Suprapubic skin (tissue), 4 donors: Measurements from ENCODE around the gene NPAS2. TPM values are rescaled to one million over a fixed set of nuclear protein-coding genes. Genes with fewer than 3 reads are reported as not detected.

ENCODE experiments used
- DNase-seq, 2 donors: peaks; one replicate each; pipeline ENCODE4 v3.0.0-alpha.2; 2019; ENCODE audit warnings: low spot score in 2 of 2
- H3K27ac ChIP-seq: fragments of 200-600 bp; sonication (generic); one replicate; pipeline ENCODE4 v1.5.1; 2019
- H3K27me3 ChIP-seq: fragments of 200-600 bp; sonication (generic); one replicate; pipeline ENCODE4 v1.5.1; 2019
- H3K36me3 ChIP-seq: fragments of 200-600 bp; sonication (generic); one replicate; pipeline ENCODE4 v1.5.1; 2019
- H3K4me1 ChIP-seq: fragments of 200-600 bp; sonication (generic); one replicate; pipeline ENCODE4 v1.5.1; 2019
- H3K4me3 ChIP-seq: fragments of 200-600 bp; sonication (generic); one replicate; pipeline ENCODE4 v1.5.1; 2019; ENCODE audit warnings: mild to moderate bottlenecking
- H3K9me3 ChIP-seq: fragments of 200-600 bp; sonication (generic); one replicate; pipeline ENCODE4 v1.5.1; 2019
- EP300 ChIP-seq: sonication (generic); formaldehyde crosslinking; IDR thresholded peaks from one replicate; pipeline ENCODE4 v1.6.1; 2017; ENCODE audit warnings: antibody characterized with exemption
- POLR2A ChIP-seq, 2 donors: fragments of 450-650 bp; IDR thresholded peaks; one replicate each; pipeline ENCODE4 v1.6.1; 2017; ENCODE audit warnings: antibody characterized with exemption in 2 of 2, mild to moderate bottlenecking in 2 of 2, moderate library complexity in 2 of 2
- POLR2AphosphoS5 ChIP-seq, 3 donors: sonication (generic); formaldehyde crosslinking; IDR thresholded peaks; one replicate each; pipeline ENCODE4 v1.6.1; 2017; ENCODE audit warnings: antibody characterized with exemption in 3 of 3
- WGBS: methylation state at CpG from one replicate; pipeline ENCODE4 v1.1.5; 2018; 5-methylcytosine and 5-hydroxymethylcytosine counted together
- total RNA-seq, 4 donors: library from RNA; depleted of rRNA; stranded (reverse); fragments of >200 nt; gene quantifications; one replicate each; pipeline ENCODE4 v1.1.0, GENCODE V29; 2016
- TF ChIP-seq, protein P1 (sequence below), 2 donors: fragments of 200-600 bp in 1 of 2; fragments of 450-650 bp in 1 of 2; sonication (generic) in 1 of 2; IDR thresholded peaks; one replicate each; pipeline ENCODE4 v1.5.1; 2016 to 2019; ENCODE audit warnings: antibody characterized with exemption in 2 of 2, mild to moderate bottlenecking in 1 of 2, moderate library complexity in 1 of 2

The NPAS2 gene
- total RNA-seq, 4 donors from 2014 or later = 46.5 to 90.1 (median 62.9) TPM

DNA sequence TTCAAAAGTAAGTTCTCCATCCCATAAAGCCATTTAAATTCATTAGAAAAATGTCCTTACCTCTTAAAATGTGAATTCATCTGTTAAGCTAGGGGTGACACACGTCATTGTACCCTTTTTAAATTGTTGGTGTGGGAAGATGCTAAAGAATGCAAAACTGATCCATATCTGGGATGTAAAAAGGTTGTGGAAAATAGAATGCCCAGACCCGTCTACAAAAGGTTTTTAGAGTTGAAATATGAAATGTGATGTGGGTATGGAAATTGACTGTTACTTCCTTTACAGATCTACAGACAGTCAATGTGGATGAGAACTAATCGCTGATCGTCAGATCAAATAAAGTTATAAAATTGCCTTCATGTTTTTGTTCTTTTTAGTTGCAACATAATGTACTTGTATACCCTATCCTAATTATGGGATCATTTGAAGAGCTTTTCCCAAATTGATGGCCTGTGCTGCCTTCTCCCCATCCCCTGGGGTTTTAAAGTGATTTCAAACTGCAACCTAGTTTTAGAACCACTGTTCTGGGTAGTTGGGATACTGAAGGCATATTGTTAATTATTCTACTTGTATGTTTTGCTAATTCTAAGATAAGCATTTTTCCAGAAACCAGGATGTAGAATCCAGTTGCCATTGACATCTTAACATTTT lies 186.3 kb downstream of the NPAS2 start:
- no peak for DNase-seq
- H3K27me3 ChIP-seq = no peaks in the 10 kb centered on the region
- H3K4me3 ChIP-seq = no peak overlapping the region
- no peak for TF ChIP-seq POLR2AphosphoS5 (IDR thresholded peaks at IDR 0.05)
- no peak for TF ChIP-seq POLR2A (IDR thresholded peaks at IDR 0.05)
- no peak for TF ChIP-seq EP300
- no peaks in the 10 kb centered on the region for H3K9me3 ChIP-seq
- H3K27ac ChIP-seq = no peak overlapping the region
- H3K4me1 ChIP-seq = peaks cover 30% of the 10 kb centered on the region
- peaks cover 64% of the 10 kb centered on the region for H3K36me3 ChIP-seq
- 74% methylated on average over 4 of the region's 4 CpGs for WGBS

DNA sequence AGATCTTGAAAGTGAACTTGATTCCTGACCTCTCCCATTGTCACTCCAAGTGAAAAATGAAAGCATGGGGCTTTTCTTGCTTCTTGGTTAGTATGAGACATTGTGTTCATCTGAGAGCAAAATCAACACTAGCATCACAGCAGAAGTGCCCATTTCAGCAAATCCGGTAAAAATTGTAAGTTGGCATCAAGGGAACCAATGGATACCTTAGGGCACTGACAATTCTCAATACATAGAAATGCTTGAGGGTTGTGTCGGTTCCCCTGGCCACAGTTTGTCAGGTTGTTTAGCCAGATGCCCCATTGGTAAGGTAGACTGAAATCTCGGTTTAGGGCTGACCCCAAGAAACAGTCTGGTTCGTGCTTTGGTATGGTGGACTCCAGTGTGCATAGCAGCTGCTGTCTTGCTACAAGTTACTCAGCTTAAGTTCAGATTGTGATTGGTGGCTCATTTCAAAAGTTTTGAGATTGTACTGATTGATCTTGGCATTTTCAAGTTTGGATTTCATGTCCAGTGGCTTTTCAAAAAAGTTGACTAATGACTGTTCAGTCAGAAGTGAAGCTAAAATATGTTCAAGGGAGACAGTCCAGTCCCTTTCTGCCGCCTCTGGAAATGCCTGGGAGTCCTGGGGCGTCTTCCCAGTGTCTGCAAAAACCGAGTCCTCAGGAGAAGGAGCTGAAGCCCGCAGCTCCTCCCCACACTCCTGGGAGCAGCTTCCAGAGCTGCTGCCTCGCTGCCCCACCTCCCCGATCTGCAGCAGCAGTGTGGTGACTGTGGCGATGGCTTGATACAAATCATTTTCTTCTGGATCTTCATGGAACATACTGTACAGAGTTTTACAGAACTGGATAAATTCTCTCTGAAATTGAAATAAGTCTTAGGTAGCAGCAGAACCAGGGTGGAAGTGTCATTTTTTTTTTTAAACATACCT lies 187.7 kb downstream of the NPAS2 start:
- peaks cover 25% of the 10 kb centered on the region for H3K4me1 ChIP-seq
- H3K9me3 ChIP-seq = no peaks in the 10 kb centered on the region
- peaks cover 70% of the 10 kb centered on the region for H3K36me3 ChIP-seq
- H3K27me3 ChIP-seq = no peaks in the 10 kb centered on the region
- 64% methylated on average over 11 of the region's 11 CpGs for WGBS
- no peak overlapping the region for H3K4me3 ChIP-seq
- DNase-seq = no peak
- TF ChIP-seq POLR2AphosphoS5 (IDR thresholded peaks at IDR 0.05) (no peak), POLR2A (IDR thresholded peaks at IDR 0.05) (no peak), EP300 (no peak)
- TF ChIP-seq, protein P1, sequence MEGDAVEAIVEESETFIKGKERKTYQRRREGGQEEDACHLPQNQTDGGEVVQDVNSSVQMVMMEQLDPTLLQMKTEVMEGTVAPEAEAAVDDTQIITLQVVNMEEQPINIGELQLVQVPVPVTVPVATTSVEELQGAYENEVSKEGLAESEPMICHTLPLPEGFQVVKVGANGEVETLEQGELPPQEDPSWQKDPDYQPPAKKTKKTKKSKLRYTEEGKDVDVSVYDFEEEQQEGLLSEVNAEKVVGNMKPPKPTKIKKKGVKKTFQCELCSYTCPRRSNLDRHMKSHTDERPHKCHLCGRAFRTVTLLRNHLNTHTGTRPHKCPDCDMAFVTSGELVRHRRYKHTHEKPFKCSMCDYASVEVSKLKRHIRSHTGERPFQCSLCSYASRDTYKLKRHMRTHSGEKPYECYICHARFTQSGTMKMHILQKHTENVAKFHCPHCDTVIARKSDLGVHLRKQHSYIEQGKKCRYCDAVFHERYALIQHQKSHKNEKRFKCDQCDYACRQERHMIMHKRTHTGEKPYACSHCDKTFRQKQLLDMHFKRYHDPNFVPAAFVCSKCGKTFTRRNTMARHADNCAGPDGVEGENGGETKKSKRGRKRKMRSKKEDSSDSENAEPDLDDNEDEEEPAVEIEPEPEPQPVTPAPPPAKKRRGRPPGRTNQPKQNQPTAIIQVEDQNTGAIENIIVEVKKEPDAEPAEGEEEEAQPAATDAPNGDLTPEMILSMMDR (IDR thresholded peaks at IDR 0.05) = no peak
- no peak overlapping the region for H3K27ac ChIP-seq

DNA sequence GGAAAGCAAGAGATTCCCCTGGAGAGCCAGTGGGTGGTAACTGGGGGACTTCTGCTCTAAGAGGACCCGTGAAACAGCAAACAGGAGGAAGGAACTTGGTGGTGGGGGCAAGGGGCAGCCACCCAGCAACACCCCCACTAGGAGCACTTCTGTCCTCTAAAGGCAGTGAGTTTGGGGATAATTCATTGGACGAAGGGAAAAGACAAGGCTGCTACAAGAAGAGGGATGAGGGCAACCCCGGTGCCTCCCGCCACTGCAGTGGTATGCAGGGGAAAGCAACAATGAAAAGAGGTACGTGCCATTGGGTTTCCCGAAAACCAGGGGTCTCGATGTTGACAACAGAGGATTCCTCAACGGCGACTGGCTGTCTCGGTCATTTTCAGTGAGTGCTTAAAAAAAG lies 191.2 kb downstream of the NPAS2 start:
- Histone ChIP-seq H3K27ac (no peak overlapping the region), H3K27me3 (no peaks in the 10 kb centered on the region), H3K36me3 (peaks cover 53% of the 10 kb centered on the region), H3K9me3 (no peaks in the 10 kb centered on the region), H3K4me3 (no peak overlapping the region), H3K4me1 (peaks cover 3% of the 10 kb centered on the region)
- DNase-seq = no peak
- 88% methylated on average over 10 of the region's 10 CpGs for WGBS
- TF ChIP-seq, protein P1 (IDR thresholded peaks at IDR 0.05) = no peak
- TF ChIP-seq EP300 (no peak), POLR2A (IDR thresholded peaks at IDR 0.05) (no peak), POLR2AphosphoS5 (IDR thresholded peaks at IDR 0.05) (no peak)

DNA sequence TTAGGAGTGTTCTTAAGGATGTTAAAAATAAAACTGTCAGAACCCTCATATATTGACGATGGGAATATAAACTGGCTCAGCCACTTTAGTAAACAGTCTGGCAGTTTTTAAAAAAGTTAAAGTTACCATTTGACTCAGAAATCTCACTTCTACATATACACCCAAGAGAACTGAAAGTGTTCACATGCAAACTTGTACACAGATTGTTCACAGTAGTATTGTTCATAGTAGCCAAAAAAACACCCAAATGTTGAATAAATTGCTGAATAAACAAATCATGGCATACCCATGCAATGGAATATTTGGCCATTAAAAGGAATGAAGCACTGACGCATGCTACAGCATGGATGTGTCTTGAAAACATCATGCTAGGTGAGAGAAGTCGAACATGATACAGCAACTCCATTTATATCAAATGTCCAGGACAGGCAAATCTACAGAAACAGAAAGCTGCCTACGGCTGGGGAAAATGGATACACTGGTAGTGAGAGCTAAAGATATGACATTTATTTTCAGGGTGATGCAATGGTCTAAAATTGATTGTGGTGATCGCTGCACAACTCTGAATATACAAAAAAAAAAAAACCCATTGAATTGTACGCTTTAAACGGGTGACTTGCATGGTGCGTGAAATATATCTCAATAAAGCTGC lies 192.2 kb downstream of the NPAS2 start:
- no peak for DNase-seq
- TF ChIP-seq, protein P1 (IDR thresholded peaks at IDR 0.05) = no peak
- TF ChIP-seq POLR2A (IDR thresholded peaks at IDR 0.05) (no peak), EP300 (no peak), POLR2AphosphoS5 (IDR thresholded peaks at IDR 0.05) (no peak)
- Histone ChIP-seq H3K27ac (no peak overlapping the region), H3K4me3 (no peak overlapping the region), H3K36me3 (peaks cover 43% of the 10 kb centered on the region), H3K9me3 (no peaks in the 10 kb centered on the region), H3K27me3 (no peaks in the 10 kb centered on the region), H3K4me1 (peaks cover 3% of the 10 kb centered on the region)
- WGBS = 63% methylated on average over 8 of the region's 8 CpGs

DNA sequence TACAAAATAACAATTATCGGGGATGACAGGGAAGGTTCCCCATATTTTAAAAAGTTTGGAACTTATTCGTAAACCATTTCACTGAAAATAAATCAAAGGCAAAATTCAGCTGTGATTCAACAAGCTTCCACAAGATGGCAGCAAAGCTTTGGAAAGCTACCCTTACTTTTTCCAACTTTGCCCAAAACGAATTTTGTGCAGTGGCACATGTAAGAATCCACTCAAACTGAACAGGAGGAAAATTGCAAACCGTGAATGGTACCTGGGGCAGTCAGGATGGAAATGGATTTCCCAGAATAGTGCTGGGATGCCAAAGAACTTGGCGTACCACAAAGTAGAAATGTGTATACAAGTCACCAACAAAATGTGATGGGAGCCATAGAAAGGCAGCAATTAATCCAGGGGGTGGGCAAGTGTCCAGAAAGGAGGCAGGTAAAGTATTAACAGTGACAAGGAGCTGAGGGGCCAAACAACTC lies 192.8 kb downstream of the NPAS2 start:
- DNase-seq = no peak
- peak in 1 of 3 donors; percentile 22 for TF ChIP-seq POLR2AphosphoS5 (IDR thresholded peaks at IDR 0.05)
- TF ChIP-seq, protein P1 (IDR thresholded peaks at IDR 0.05) = peak; percentile 75 to 76
- no peak for TF ChIP-seq EP300
- peaks cover 37% of the 10 kb centered on the region for H3K36me3 ChIP-seq

More for the DNA sequence above, 192.8 kb downstream of the NPAS2 start:
- Histone ChIP-seq H3K27me3 (no peaks in the 10 kb centered on the region), H3K9me3 (no peaks in the 10 kb centered on the region), H3K4me1 (peaks cover 3% of the 10 kb centered on the region), H3K4me3 (no peak overlapping the region), H3K27ac (no peak overlapping the region)
- 31% methylated on average over 5 of the region's 5 CpGs for WGBS
